Neuronal stem cell (in vitro differentiated cells): ENCODE measurements around the gene PIGA.

Source experiments
- DNase-seq: peaks from one replicate; pipeline ENCODE4 v3.0.0-alpha.2; 2013; ENCODE audit warnings: low spot score
- H2AFZ ChIP-seq: one replicate; pipeline ENCODE4 v1.6.1; 2013; ENCODE audit warnings: mild to moderate bottlenecking, low read length, inconsistent platforms
- H2AK5ac ChIP-seq: 2 replicates; pipeline ENCODE4 v1.6.1; 2013; ENCODE audit warnings: low read depth, mild to moderate bottlenecking, inconsistent platforms, low read length, moderate library complexity, mixed read lengths
- H2BK120ac ChIP-seq: 2 replicates; pipeline ENCODE4 v1.6.1; 2013; ENCODE audit warnings: low read depth, mild to moderate bottlenecking, inconsistent platforms, low read length, moderate library complexity, mixed read lengths
- H2BK12ac ChIP-seq: one replicate; pipeline ENCODE4 v1.6.1; 2013; ENCODE audit warnings: low read length, inconsistent platforms
- H2BK15ac ChIP-seq: 2 replicates; pipeline ENCODE4 v1.6.1; 2013; ENCODE audit warnings: mild to moderate bottlenecking, low read length, inconsistent platforms, mixed read lengths
- H2BK5ac ChIP-seq: one replicate; pipeline ENCODE4 v1.6.1; 2013; ENCODE audit warnings: inconsistent platforms, mild to moderate bottlenecking, low read length, moderate library complexity
- H3K14ac ChIP-seq: one replicate; pipeline ENCODE4 v1.6.1; 2013; ENCODE audit warnings: low read length, inconsistent platforms
- H3K18ac ChIP-seq: 2 replicates; pipeline ENCODE4 v1.6.1; 2013; ENCODE audit warnings: low read length, inconsistent platforms
- H3K23ac ChIP-seq: 2 replicates; pipeline ENCODE4 v1.6.1; 2013; ENCODE audit warnings: low read depth, mild to moderate bottlenecking, mixed read lengths, low read length, inconsistent platforms; ENCODE audit not compliant: poor library complexity
- H3K27ac ChIP-seq: replicated peaks from 3 replicates; pipeline ENCODE4 v1.5.1; 2013; ENCODE audit warnings: low read length, inconsistent platforms
- H3K27me3 ChIP-seq, 3 experiments: 2 replicates each; pipeline ENCODE4 v1.6.1; 2013; ENCODE audit warnings: low read length in 3 of 3, mild to moderate bottlenecking in 2 of 3, inconsistent platforms in 1 of 3, low read depth in 1 of 3, mixed read lengths in 1 of 3, moderate library complexity in 1 of 3; ENCODE audit not compliant: control insufficient read depth in 3 of 3, insufficient read depth in 3 of 3
- H3K36me3 ChIP-seq, 2 donors: replicated peaks in 1 of 2; 2 replicates each; pipeline ENCODE4 v1.6.1; 2013; ENCODE audit warnings: low read length in 2 of 2; ENCODE audit not compliant: control insufficient read depth in 2 of 2, insufficient read depth in 2 of 2
- H3K4ac ChIP-seq: 2 replicates; pipeline ENCODE4 v1.6.1; 2013; ENCODE audit warnings: inconsistent platforms, mild to moderate bottlenecking, low read length, moderate library complexity
- H3K4me1 ChIP-seq, 2 donors: 1 replicate in 1 of 2; 2 replicates in 1 of 2; pipeline ENCODE4 v1.6.1; 2013; ENCODE audit warnings: low read length in 2 of 2, low read depth in 1 of 2; ENCODE audit not compliant: control insufficient read depth in 2 of 2, insufficient read depth in 1 of 2
- H3K4me2 ChIP-seq: one replicate; pipeline ENCODE4 v1.6.1; 2013; ENCODE audit warnings: mild to moderate bottlenecking, low read length, inconsistent platforms; ENCODE audit not compliant: insufficient read depth, poor library complexity, severe bottlenecking
- H3K4me3 ChIP-seq, 2 donors: 2 replicates each; pipeline ENCODE4 v1.5.1; 2013; ENCODE audit warnings: low read length in 2 of 2, mild to moderate bottlenecking in 2 of 2, inconsistent platforms in 1 of 2, moderate library complexity in 1 of 2
- H3K79me1 ChIP-seq: one replicate; pipeline ENCODE4 v1.6.1; 2013; ENCODE audit warnings: low read depth, mild to moderate bottlenecking, inconsistent platforms, low read length, moderate library complexity
- H3K9ac ChIP-seq: one replicate; pipeline ENCODE4 v1.6.1; 2013; ENCODE audit warnings: mild to moderate bottlenecking, low read depth, low read length, inconsistent platforms; ENCODE audit not compliant: poor library complexity
- H3K9me3 ChIP-seq, 2 donors: replicated peaks in 1 of 2; 2 replicates each; pipeline versions ENCODE3 to v1.6.1; 2013; ENCODE audit warnings: low read length in 2 of 2, mild to moderate bottlenecking in 2 of 2, inconsistent platforms in 1 of 2, low read depth in 1 of 2, mixed read lengths in 1 of 2, moderate library complexity in 1 of 2; ENCODE audit not compliant: control insufficient read depth in 2 of 2, insufficient read depth in 1 of 2
- H4K8ac ChIP-seq: one replicate; pipeline ENCODE4 v1.6.1; 2013; ENCODE audit warnings: low read depth, mild to moderate bottlenecking, inconsistent platforms, low read length, moderate library complexity
- H4K91ac ChIP-seq: one replicate; pipeline ENCODE4 v1.6.1; 2013; ENCODE audit warnings: low read length, low read depth, mild to moderate bottlenecking, inconsistent platforms; ENCODE audit not compliant: poor library complexity
- WGBS, 2 donors: extraction: QIAGEN DNeasy Blood & Tissue Kit; methylation state at CpG; one replicate each; pipeline ENCODE4 v1.1.7; 2013; ENCODE audit warnings: missing lambda C conversion rate in 2 of 2, mixed read lengths in 1 of 2; ENCODE audit not compliant: insufficient read length in 2 of 2, insufficient replicate concordance in 1 of 2; ENCODE audit errors: extremely low coverage in 2 of 2; 5-methylcytosine and 5-hydroxymethylcytosine counted together

PIGA gene

DNA sequence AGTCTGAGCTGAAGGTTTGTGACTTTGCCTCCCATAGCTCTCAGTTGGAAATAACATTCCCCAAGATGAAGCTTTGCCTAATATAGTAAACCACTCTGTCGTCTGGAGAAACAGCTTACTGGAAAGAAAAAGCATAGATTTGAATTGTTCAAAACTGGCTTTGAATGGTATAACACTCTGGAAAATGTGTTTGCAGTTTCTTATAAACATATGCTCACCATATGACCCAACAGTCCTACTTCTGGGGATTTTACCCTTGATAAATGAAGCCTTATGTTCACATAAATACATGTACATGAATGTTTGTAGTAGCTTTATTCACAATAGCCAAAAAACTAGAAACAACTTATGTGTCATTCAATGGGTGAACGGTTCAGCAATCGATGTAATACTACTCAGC, 38.7 kb upstream of the PIGA start:
- Histone ChIP-seq H2BK15ac (no peak overlapping the region), H3K9me3 (no peaks in the 10 kb centered on the region), H3K23ac (no peak overlapping the region), H3K27ac (no peak overlapping the region), H3K4ac (no peak overlapping the region), H3K27me3 (peaks cover 0 to 19% (median 0%) of the 10 kb centered on the region in 3 experiments), H2BK120ac (no peak overlapping the region), H3K4me1 (no peaks in the 10 kb centered on the region), H2BK12ac (no peak overlapping the region), H3K36me3 (no peaks in the 10 kb centered on the region), H2AFZ (no peak overlapping the region), H4K8ac (no peak overlapping the region), H2BK5ac (no peak overlapping the region), H2AK5ac (no peak overlapping the region), H3K79me1 (no peaks in the 10 kb centered on the region), H4K91ac (no peak overlapping the region), H3K4me2 (no peak overlapping the region), H3K14ac (no peak overlapping the region), H3K18ac (no peak overlapping the region), H3K9ac (no peak overlapping the region), H3K4me3 (no peak overlapping the region)
- no peak for DNase-seq
- WGBS, 2 donors, result no CpG with 5 or more reads among the region's 3 CpGs

DNA sequence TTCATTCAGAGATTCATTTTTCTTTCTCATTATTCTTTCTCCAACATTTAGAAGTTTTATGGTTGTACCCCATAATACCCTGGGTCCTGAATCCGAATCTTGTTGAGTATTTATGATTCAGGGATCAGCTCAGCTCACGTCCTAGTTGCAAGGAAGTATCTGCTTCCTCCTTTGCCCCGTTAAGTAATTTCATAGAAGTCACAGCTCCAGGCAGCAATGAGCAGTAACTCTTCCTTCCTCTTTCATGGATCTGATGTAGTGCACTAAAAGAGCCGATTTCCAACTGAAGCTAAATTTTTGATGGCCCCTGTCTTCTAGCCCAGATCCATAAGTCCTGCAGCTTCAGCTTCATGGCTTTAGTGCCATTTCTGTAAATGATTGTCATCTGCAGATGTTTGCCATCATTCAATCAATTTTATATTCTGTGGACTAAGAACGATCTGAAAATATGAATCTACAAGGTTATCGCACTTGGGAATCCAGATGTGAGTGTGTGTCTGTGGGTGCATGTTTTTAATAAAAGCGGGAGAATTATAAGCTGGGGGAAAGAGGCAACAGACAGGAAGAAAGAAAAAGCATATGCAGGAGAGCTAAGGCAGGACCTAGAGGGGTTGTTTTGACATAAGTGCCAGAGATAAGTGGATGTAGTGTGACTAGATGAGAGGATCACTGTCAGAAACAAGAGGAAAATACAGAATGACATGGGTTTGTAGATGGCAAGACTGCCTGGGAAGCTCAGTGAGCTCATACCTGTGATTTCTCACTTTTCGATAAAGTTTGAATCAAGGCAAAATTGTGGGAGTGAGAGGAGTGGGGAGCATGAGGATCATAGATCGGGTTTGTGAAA, 31.4 kb upstream of the PIGA start:
- Histone ChIP-seq H3K18ac (no peak overlapping the region), H3K23ac (no peak overlapping the region), H3K9ac (no peak overlapping the region), H2BK5ac (no peak overlapping the region), H4K91ac (no peak overlapping the region), H3K27me3 (peaks cover 0 to 22% (median 0%) of the 10 kb centered on the region in 3 experiments), H3K4me1 (no peaks in the 10 kb centered on the region), H3K4ac (no peak overlapping the region), H3K36me3 (no peaks in the 10 kb centered on the region), H2AFZ (no peak overlapping the region), H3K27ac (no peak overlapping the region), H2BK15ac (no peak overlapping the region), H2BK120ac (no peak overlapping the region), H2BK12ac (no peak overlapping the region), H4K8ac (no peak overlapping the region), H3K79me1 (no peaks in the 10 kb centered on the region), H3K9me3 (no peaks in the 10 kb centered on the region), H3K4me2 (no peak overlapping the region), H3K14ac (no peak overlapping the region), H2AK5ac (no peak overlapping the region), H3K4me3 (no peak overlapping the region)
- WGBS, 2 donors, result no CpG with 5 or more reads among the region's 9 CpGs
- DNase-seq, result no peak

GRCh38 chrX:15359701-15360100, 24.4 kb upstream of the PIGA start:
- Histone ChIP-seq H2BK12ac (no peak overlapping the region), H2BK120ac (no peak overlapping the region), H3K4me2 (no peak overlapping the region), H3K4me1 (no peaks in the 10 kb centered on the region), H3K9me3 (no peaks in the 10 kb centered on the region), H3K23ac (no peak overlapping the region), H2BK5ac (no peak overlapping the region), H3K14ac (no peak overlapping the region), H2AK5ac (no peak overlapping the region), H3K9ac (no peak overlapping the region), H2BK15ac (no peak overlapping the region), H3K18ac (no peak overlapping the region), H3K4ac (no peak overlapping the region), H4K8ac (no peak overlapping the region), H3K4me3 (no peak overlapping the region), H3K27ac (no peak overlapping the region), H3K27me3 (peaks cover 0 to 9% (median 0%) of the 10 kb centered on the region in 3 experiments), H3K36me3 (no peaks in the 10 kb centered on the region), H3K79me1 (no peaks in the 10 kb centered on the region), H2AFZ (no peak overlapping the region), H4K91ac (no peak overlapping the region)
- DNase-seq, result no peak
- no CpG with 5 or more reads among the region's 2 CpGs for WGBS, 2 donors

GRCh38 chrX:15358533-15358932, 23.2 kb upstream of the PIGA start:
- H3K4me1 ChIP-seq, result no peaks in the 10 kb centered on the region
- no peak overlapping the region for H3K14ac ChIP-seq
- H3K79me1 ChIP-seq, result no peaks in the 10 kb centered on the region
- no peak overlapping the region for H2BK5ac ChIP-seq
- no peak overlapping the region for H2AK5ac ChIP-seq
- H3K36me3 ChIP-seq, result no peaks in the 10 kb centered on the region
- H3K4ac ChIP-seq, result no peak overlapping the region
- H2BK120ac ChIP-seq, result no peak overlapping the region
- no peak overlapping the region for H3K9ac ChIP-seq
- no peak overlapping the region for H3K23ac ChIP-seq
- no peak overlapping the region for H2BK15ac ChIP-seq
- no peak overlapping the region for H2AFZ ChIP-seq
- no peak overlapping the region for H3K4me3 ChIP-seq
- H2BK12ac ChIP-seq, result no peak overlapping the region
- H3K18ac ChIP-seq, result no peak overlapping the region
- DNase-seq, result no peak
- H3K4me2 ChIP-seq, result no peak overlapping the region
- no CpG with 5 or more reads among the region's 2 CpGs for WGBS, 2 donors
- H4K8ac ChIP-seq, result no peak overlapping the region
- no peaks in the 10 kb centered on the region for H3K9me3 ChIP-seq
- H3K27me3 ChIP-seq, result peaks cover 0 to 9% (median 0%) of the 10 kb centered on the region in 3 experiments
- no peak overlapping the region for H3K27ac ChIP-seq
- no peak overlapping the region for H4K91ac ChIP-seq
